HG03103 (cell line): ENCODE data around the gene NBEAL2.

Experiments used
- ATAC-seq: cut with Tn5 transposase; IDR thresholded peaks from one replicate; pipeline ENCODE4 v1.9.1; 2021; ENCODE audit warnings: low read depth; ENCODE audit not compliant: unreplicated experiment

Gene NBEAL2

GRCh38 chr3:46944191-46944590 is 35.3 kb upstream of the NBEAL2 start:
- ATAC-seq: no peak

DNA sequence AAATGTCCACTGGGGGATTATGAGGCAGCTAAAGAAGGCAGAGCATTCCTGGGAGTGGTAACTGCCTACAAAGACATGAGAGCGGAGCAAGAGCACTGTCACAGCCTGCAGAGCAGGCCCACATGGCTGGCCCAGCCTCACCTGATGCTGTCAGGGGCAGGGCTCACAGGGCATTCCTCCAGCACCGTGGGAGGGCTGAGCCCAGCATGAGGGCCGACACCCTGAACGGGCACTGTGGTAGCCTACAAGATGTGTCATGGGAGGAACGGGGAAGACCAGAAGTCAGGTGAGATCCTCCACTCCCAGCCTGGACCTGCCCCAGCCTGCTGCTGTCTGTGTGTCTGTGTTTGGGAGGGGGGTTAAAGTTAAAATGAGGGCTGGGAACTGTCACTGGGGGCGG is 33.0 kb upstream of the NBEAL2 start:
- no peak for ATAC-seq

DNA sequence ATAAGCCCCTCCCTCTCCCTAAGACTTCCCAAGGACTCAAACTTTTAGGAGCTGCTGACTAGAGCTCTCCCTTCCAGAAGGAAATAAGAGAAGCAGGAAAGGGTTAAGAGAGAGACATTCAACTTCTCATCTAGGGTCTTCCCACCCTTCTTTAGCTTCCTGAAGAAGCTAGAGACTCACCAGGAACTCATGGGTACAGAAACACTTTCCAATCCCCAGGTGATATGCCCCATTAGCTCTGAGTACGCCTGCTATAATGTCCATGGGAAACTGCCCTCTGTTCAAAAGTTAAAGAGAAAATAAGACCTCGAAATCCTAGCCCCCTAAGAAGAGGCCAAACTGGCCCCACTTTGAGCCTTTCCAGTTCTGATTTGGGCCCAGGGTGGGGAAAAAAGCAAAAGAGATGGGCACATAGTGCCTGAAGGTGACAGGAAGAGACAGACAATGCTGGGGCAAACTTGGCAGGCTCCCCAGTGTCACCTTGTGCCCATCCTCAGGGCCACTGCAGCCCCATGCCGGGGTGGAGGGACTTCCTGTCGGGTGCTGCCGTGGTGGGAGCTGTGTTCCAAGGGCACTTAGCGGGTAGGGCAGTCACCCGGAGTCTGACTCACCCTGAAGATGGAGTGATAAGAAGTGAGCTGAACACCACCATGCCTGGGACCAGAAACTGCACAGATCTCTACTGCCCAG is 32.5 kb upstream of the NBEAL2 start:
- no peak for ATAC-seq

- ATAC-seq: no peak
These were observed 31.9 kb upstream of the NBEAL2 start for GRCh38 chr3:46947546-46947901.

GRCh38 chr3:46947981-46948791 is 31.3 kb upstream of the NBEAL2 start:
- no peak for ATAC-seq

DNA sequence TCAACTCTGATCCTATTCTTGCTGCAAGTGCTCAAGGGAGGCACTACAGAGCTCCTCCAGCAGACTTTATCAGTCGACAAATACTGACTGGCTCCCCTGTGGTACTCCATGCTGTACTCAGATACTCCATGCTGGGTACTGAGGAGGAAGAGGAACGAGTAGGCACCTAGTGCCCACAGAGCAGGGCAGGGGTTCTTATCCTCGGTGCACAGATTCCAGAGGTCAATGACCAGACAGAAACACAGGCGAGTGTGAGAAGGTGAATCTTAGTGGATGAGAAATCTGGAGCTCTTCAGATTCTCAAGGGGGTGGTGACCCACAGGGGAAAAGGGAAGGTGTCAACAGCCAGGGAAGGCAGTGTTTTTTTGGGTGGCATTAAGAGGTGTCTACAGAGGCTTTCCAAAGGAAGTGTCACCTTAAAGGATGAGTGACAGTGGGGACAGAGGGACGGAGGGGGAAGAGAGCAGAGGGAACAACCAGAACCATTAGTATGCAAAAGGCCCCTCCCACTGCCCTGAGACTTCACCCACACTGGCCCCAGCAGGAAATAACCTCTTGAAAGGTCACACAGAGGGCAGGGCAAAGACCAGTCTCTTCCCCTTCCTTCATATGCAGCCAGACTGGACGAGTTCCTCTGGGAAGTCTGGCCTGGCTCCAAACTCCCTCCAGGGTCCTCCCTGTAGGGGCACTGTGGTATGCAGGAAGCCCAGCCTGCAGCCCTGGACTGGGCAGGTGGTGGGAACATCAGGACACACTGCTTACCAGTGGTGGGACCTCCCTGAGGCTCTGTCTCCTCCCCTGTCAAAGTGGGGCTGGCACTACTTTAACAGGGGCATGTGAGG is 30.4 kb upstream of the NBEAL2 start:
- no peak for ATAC-seq

GRCh38 chr3:46950177-46950576 is 29.3 kb upstream of the NBEAL2 start:
- ATAC-seq: no peak

- ATAC-seq: no peak
These were observed 28.7 kb upstream of the NBEAL2 start for GRCh38 chr3:46950650-46951241.

DNA sequence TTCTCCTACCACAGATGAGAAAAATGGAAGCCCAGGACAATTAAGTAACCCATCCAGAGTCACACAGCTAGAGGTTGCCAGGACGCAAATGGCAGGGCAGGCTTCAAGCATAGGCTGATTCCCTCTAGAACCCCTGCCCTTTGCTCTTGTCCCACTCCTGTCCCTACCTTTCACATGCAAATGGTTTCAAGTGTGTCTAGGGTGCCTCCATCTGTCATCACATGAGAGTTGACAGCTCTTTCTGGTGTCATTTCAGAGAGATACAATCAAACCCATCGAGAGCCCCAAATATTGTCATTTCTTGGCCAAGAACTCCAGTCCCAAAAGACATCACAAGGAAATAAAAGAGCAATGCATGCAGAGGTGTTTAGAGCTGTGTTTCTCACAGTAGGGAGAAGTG is 26.7 kb upstream of the NBEAL2 start:
- no peak for ATAC-seq

DNA sequence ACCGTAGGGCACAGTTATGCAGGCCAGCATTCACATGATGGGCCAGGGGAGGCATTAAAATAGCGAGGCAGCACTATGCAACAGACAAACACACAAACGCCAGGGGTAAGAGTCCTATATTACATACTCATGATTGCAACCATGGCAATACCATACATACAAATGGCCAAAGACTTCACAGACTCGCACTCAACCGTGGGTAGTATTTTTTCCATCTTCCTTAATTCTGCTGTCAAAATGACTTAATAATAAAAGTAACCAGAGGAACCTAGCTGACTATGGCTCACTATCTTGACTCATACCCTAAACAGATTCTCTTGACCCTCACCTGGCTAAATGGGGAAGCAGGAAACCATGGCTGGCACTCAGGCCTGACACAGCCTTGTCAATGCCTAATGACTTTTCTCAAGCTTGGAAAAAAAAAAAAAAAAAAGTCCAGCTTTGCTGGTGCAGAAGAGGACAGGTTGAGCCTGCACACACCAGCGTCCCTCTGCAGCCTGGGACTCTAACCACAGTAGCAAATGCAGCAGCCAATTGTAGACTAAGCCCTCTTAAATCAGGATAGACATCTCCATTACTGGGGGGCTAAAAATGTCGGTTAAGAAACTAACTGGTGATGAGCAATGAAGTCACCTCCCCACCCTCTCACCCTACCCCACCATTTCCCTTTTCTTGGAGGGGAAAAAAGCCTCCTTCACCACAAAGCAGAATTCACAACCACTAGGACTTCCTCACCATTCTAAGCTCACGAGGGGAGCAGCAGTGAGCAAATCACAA is 26.0 kb upstream of the NBEAL2 start:
- ATAC-seq: no peak

GRCh38 chr3:46954178-46954577 is 25.3 kb upstream of the NBEAL2 start:
- ATAC-seq: no peak

GRCh38 chr3:46955157-46955556 is 24.3 kb upstream of the NBEAL2 start:
- no peak for ATAC-seq

DNA sequence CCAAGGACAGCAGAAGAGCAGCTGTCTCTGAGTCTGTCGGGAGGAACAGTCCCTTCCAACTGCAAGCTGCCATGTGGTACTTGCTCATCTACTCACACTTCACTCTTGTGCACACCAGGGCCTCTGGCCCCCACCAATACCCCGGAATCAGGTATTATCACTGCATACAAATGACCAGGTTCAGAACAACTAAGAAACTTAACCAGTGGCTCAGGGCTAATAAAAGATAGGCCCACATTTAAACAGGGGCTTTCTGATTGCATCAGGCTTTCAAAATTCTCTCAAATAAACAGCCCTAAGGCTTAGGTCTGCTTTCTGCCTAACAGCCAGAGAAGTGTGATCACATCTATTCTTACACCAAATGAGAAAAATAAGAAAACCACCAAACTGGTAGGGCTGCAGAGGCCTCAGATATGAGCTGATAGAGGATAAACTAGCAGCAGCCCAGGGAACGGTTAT is 23.6 kb upstream of the NBEAL2 start:
- ATAC-seq: no peak

- ATAC-seq: no peak
These were observed 22.2 kb upstream of the NBEAL2 start for GRCh38 chr3:46957092-46957820.

GRCh38 chr3:46958467-46959160 is 20.9 kb upstream of the NBEAL2 start:
- no peak for ATAC-seq

DNA sequence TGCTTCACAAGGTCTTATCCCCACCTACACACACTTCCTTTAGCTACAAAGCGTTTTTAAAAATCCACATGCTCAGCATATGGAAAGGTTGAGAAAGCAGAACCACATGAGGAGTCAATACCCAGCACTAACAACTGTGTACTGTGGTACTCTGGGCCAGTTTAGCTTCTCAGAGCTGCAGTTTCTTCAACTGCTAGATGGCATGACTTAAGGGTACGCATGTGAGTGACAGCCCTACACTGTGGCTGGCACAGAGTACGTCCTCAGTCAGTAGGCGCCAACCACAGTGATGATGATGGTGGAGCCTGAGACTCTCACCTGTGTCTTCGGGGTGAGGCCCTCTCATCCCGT is 20.3 kb upstream of the NBEAL2 start:
- ATAC-seq: no peak

DNA sequence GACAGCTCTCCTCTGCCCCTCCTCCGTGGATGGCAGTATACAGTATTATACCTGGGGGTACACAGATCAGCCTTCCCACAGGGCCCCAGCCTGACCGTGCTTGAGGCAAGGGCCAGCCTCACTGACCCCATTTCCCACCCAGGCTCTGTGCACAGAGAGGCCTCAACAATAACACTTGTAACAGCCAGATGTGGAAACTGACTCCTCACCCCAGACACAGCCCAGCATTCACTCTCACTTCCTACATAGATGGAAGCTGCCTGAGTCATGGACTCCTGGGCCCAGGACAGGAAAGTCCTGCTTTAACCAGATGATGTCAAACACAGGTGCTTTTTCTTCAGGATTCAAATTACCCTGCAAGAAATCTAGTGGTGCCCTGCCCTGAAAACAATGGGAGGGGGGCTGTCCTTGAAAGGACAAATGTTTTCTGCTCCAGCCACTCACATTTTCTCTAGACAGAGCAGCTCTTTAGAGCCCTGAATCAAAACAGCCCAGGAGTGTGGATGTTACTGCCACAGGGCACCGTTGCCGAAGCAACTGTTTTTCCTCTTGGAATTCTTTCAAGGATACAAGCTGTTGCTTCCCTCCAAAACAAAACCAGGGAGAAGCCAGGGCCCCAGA is 19.3 kb upstream of the NBEAL2 start:
- no peak for ATAC-seq

DNA sequence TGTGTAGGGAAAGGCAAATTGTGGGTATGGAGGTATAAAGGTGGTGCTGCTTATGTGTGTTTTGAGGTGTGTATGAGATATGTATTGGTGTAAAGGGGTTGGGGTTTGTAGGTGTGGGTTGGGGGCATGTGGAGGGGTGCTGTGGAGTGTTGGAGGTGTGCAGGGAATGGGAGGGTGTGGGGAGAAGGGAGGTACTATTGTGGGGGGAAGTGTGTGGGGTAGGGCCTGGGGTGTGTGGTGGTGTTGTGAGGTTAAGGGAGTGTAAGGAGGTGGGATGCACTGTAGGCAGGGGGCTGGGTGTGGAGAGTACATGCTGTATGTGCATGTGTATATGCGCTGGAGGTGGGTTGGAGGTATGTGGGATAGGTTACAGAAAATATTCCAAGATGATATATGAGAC is 18.6 kb upstream of the NBEAL2 start:
- ATAC-seq: no peak

- ATAC-seq: no peak
These were observed 17.0 kb upstream of the NBEAL2 start for GRCh38 chr3:46962427-46962826.
